ENCODE results near the gene IL34.

The IL34 gene

GRCh38 chr16:70674221-70675014, 28.1 kb downstream of the IL34 start:
- no peak for TF ChIP-seq GATA1 (IDR thresholded peaks at IDR 0.05; ENCODE audit: low read depth, low read length)
- TF ChIP-seq POLR2A (IDR thresholded peaks at IDR 0.05; ENCODE audit: low read length): no peak
- DNase-seq: no peak

- TF ChIP-seq POLR2A (IDR thresholded peaks at IDR 0.05; ENCODE audit: low read length) (no peak), GATA1 (IDR thresholded peaks at IDR 0.05; ENCODE audit: low read depth, low read length) (no peak)
- DNase-seq: no peak
Observed at GRCh38 chr16:70675851-70676513, 29.6 kb downstream of the IL34 start.

- TF ChIP-seq POLR2A (IDR thresholded peaks at IDR 0.05; ENCODE audit: low read length): no peak
- TF ChIP-seq GATA1 (IDR thresholded peaks at IDR 0.05; ENCODE audit: low read depth, low read length): no peak
- no peak for DNase-seq
Observed at GRCh38 chr16:70676675-70677498, 30.5 kb downstream of the IL34 start.

GRCh38 chr16:70677499-70678120, 31.3 kb downstream of the IL34 start:
- no peak for DNase-seq
- TF ChIP-seq GATA1 (IDR thresholded peaks at IDR 0.05; ENCODE audit: low read depth, low read length) (no peak), POLR2A (IDR thresholded peaks at IDR 0.05; ENCODE audit: low read length) (no peak)

- DNase-seq: no peak
- TF ChIP-seq POLR2A (IDR thresholded peaks at IDR 0.05; ENCODE audit: low read length): no peak
- TF ChIP-seq GATA1 (IDR thresholded peaks at IDR 0.05; ENCODE audit: low read depth, low read length): no peak
Observed at GRCh38 chr16:70678121-70678897, 31.9 kb downstream of the IL34 start.

- DNase-seq: no peak
- TF ChIP-seq POLR2A (IDR thresholded peaks at IDR 0.05; ENCODE audit: low read length) (no peak), GATA1 (IDR thresholded peaks at IDR 0.05; ENCODE audit: low read depth, low read length) (no peak)
Observed at GRCh38 chr16:70678898-70679670, 32.7 kb downstream of the IL34 start.

- DNase-seq: peak; percentile 46 to 61
- no peak for TF ChIP-seq GATA1 (IDR thresholded peaks at IDR 0.05; ENCODE audit: low read depth, low read length)
- no peak for TF ChIP-seq POLR2A (IDR thresholded peaks at IDR 0.05; ENCODE audit: low read length)
Observed at GRCh38 chr16:70679671-70680494, 33.5 kb downstream of the IL34 start.

GRCh38 chr16:70680495-70681381, 34.4 kb downstream of the IL34 start:
- no peak for DNase-seq
- TF ChIP-seq POLR2A (IDR thresholded peaks at IDR 0.05; ENCODE audit: low read length) (no peak), GATA1 (IDR thresholded peaks at IDR 0.05; ENCODE audit: low read depth, low read length) (no peak)

GRCh38 chr16:70681382-70682238, 35.3 kb downstream of the IL34 start:
- no peak for DNase-seq
- no peak for TF ChIP-seq GATA1 (IDR thresholded peaks at IDR 0.05; ENCODE audit: low read depth, low read length)
- TF ChIP-seq POLR2A (IDR thresholded peaks at IDR 0.05; ENCODE audit: low read length): no peak

Measured in erythroblast (primary cell).